Activated T-cell treated with anti-CD3 and anti-CD28 coated beads for 4 hours (primary cell): ENCODE results near the gene MPPED1.

Experiments used
- DNase-seq: peaks from one replicate; pipeline ENCODE4 v3.0.0-alpha.2; 2020

MPPED1 gene

GRCh38 chr22:43411869-43412807 is at the start of gene MPPED1:
Gene MPPED1 (plus strand): TSS chr22:43412014. CDS start chr22:43424986, 12,972 bp downstream.
- DNase-seq, result no peak

- no peak for DNase-seq
These were observed 48.3 kb upstream of the MPPED1 start for GRCh38 chr22:43363315-43364168.

GRCh38 chr22:43364169-43364435 is 47.7 kb upstream of the MPPED1 start:
- no peak for DNase-seq

GRCh38 chr22:43365715-43366440 is 45.9 kb upstream of the MPPED1 start:
- DNase-seq, result no peak

GRCh38 chr22:43370036-43370435 is 41.8 kb upstream of the MPPED1 start:
- DNase-seq, result no peak

- DNase-seq, result no peak
These were observed 35.8 kb upstream of the MPPED1 start for GRCh38 chr22:43375951-43376455.

GRCh38 chr22:43376765-43377547 is 34.9 kb upstream of the MPPED1 start:
- DNase-seq, result no peak

- no peak for DNase-seq
These were observed 34.3 kb upstream of the MPPED1 start for GRCh38 chr22:43377548-43377895.

GRCh38 chr22:43377896-43378704 is 33.7 kb upstream of the MPPED1 start:
- DNase-seq, result no peak

- DNase-seq, result no peak
These were observed 30.1 kb upstream of the MPPED1 start for GRCh38 chr22:43381693-43382092.

- DNase-seq, result no peak
These were observed 27.0 kb upstream of the MPPED1 start for GRCh38 chr22:43384863-43385262.

GRCh38 chr22:43385770-43386641 is 25.8 kb upstream of the MPPED1 start:
- peak; percentile 58 for DNase-seq

GRCh38 chr22:43387815-43388214 is 24.0 kb upstream of the MPPED1 start:
- DNase-seq, result no peak

- peak; percentile 60 for DNase-seq
These were observed 23.4 kb upstream of the MPPED1 start for GRCh38 chr22:43388420-43388851.

GRCh38 chr22:43389227-43389836 is 22.5 kb upstream of the MPPED1 start:
- DNase-seq, result no peak

- DNase-seq, result no peak
These were observed 21.6 kb upstream of the MPPED1 start for GRCh38 chr22:43390166-43390565.

- DNase-seq, result no peak
These were observed 20.9 kb upstream of the MPPED1 start for GRCh38 chr22:43390872-43391271.

GRCh38 chr22:43391306-43391705 is 20.5 kb upstream of the MPPED1 start:
- DNase-seq, result no peak

GRCh38 chr22:43392385-43392989 is 19.3 kb upstream of the MPPED1 start:
- DNase-seq, result no peak
